ENCODE data around the gene SH3GLB1. TPM values are rescaled to one million over a fixed set of nuclear protein-coding genes. Genes with fewer than 3 reads are reported as not detected.

Gene SH3GLB1
- total and polyA plus RNA-seq, 8 donors, result 92.7 to 114 (median 102) TPM

DNA sequence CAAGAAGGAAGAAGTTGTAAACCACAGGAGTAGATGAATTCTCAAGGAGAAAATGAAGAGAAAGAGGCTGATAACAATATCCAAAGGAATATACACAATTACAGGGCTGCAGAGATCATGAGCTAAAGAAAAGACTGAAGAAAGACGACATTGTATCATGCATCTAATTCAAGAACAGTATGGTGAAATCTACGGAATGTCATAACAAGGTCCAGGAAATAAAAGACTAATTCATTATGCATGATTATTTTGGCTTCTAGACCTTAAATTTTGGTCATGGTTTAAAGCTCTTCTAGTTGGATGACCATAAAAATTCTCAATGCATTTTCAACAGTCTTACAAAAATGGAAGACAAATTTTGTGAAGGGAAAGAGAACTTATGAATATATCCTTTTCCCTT, 71.7 kb downstream of the SH3GLB1 start:
- TF ChIP-seq, protein P1, sequence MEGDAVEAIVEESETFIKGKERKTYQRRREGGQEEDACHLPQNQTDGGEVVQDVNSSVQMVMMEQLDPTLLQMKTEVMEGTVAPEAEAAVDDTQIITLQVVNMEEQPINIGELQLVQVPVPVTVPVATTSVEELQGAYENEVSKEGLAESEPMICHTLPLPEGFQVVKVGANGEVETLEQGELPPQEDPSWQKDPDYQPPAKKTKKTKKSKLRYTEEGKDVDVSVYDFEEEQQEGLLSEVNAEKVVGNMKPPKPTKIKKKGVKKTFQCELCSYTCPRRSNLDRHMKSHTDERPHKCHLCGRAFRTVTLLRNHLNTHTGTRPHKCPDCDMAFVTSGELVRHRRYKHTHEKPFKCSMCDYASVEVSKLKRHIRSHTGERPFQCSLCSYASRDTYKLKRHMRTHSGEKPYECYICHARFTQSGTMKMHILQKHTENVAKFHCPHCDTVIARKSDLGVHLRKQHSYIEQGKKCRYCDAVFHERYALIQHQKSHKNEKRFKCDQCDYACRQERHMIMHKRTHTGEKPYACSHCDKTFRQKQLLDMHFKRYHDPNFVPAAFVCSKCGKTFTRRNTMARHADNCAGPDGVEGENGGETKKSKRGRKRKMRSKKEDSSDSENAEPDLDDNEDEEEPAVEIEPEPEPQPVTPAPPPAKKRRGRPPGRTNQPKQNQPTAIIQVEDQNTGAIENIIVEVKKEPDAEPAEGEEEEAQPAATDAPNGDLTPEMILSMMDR (IDR thresholded peaks at IDR 0.05), result no peak
- no peak overlapping the region for H3K27ac ChIP-seq

DNA sequence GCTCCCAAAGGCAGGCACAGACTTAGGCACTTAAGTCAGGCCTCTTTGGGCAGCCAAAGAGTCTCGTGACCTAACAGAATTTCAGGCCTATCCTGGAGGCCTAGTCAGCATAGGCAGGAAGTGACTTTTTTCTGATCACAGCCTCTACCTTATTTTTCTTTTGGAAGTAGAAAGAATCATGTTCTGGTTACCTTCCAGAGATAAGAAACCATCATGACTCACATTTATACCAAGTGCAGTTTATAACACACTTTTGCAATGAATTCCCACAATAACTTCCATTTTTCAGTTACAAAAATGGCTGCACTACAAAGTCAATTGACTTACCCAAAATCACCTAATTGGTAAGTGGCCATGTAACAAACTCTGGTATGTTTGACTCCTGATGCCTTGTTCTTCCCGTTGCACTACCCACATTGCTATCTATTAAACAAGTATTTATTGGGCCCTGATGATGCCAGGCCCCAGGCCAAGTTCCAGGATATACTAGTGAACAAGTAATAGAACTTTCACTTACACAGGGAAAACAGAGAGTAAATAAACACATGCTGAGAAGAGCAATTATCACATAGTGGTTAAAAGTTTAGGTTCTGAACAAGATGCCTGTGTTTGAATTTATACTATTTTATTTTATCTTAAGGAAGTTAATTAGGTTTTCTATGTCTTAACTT, 74.3 kb downstream of the SH3GLB1 start:
- H3K27ac ChIP-seq, result peak overlapping the region in 1 of 2 donors; percentile 70
- ATAC-seq, result no peak
- H3K9me3 ChIP-seq, result no peaks in the 10 kb centered on the region
- no peak overlapping the region for H3K4me3 ChIP-seq
- H3K36me3 ChIP-seq, result no peaks in the 10 kb centered on the region
- intact Hi-C loops (cut with DNase I), result no loop called here
- TF ChIP-seq, protein P1 (IDR thresholded peaks at IDR 0.05), result no peak
- DNase-seq, result no peak
- no peaks in the 10 kb centered on the region for H3K27me3 ChIP-seq
- H3K4me1 ChIP-seq, result peaks cover 11 to 48% of the 10 kb centered on the region in 2 donors

More for the DNA sequence above, 71.7 kb downstream of the SH3GLB1 start:
- Histone ChIP-seq H3K9me3 (no peaks in the 10 kb centered on the region), H3K4me1 (peaks cover 13 to 62% of the 10 kb centered on the region in 2 donors), H3K4me3 (no peak overlapping the region), H3K36me3 (no peaks in the 10 kb centered on the region), H3K27me3 (no peaks in the 10 kb centered on the region)
- intact Hi-C loops (cut with DNase I), result no loop called here
- no peak for ATAC-seq
- no peak for DNase-seq

DNA sequence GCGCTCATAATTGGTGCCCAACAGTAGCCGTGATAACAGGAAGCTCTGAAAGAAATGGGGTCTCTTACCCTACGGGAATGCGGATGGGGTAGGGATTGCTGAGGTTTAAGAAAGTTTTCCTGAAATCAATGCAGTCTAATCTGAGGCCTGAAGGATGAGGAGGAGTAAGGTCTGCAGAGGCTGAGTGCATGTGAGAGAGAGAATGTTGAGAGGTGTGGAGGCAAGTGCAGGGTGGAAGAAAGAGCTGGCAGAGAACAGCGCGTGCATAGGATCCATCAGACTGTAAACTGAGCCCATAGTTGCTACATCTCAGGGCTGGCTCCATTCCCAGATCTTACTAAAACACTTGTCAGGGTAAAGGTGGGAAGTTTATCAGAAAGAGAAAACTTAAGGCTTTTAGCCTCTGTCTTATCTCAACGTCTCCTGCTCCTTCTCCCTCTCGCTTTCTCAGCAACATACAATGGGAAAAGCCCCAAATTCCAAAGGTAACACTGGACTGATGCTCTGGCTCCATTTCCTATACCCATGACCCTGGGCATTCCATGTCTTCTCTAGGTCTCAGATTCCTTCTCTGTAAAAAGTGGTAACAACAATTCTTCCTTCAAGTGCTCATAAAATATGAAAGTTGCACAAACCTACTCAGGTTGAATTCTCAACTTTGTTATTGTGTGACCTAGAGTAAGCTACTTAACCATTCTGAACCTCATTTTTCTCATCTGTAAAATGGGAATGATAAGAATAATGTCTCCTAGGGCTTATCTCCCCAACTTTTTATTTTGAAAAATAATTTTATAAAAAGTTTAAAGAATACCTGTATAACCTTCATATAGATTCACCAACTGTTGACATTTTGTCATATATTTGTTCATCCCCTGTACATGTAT, 75.2 kb downstream of the SH3GLB1 start:
- ATAC-seq (peak; percentile 80), DNase-seq (peak in 1 of 4 donors; percentile 65)
- Histone ChIP-seq H3K9me3 (no peaks in the 10 kb centered on the region), H3K36me3 (no peaks in the 10 kb centered on the region), H3K4me3 (no peak overlapping the region), H3K4me1 (peaks cover 5 to 39% of the 10 kb centered on the region in 2 donors), H3K27ac (no peak overlapping the region), H3K27me3 (no peaks in the 10 kb centered on the region)
- TF ChIP-seq, protein P1 (IDR thresholded peaks at IDR 0.05), result no peak
- intact Hi-C loops (cut with DNase I), result no loop called here

DNA sequence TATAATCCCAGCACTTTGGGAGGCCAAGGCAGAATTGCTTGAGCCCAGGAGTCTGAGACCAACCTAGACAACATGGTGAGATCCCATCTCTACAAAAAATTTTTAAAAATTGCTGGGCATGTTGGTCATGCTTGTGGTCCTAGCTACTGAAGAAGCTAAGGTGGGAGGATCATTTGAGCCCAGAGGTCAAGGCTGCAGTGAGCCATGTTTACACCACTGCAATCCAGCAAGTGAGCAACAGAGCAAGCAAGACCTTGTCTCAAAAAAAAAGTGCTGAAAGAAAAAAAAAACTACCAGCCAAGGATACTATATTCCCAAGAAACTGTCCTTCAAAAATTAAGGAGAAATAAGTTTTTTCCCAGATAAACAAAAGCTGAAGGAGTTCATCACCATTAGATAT, 78.1 kb downstream of the SH3GLB1 start:
- no peak overlapping the region for H3K27ac ChIP-seq
- no peaks in the 10 kb centered on the region for H3K27me3 ChIP-seq
- H3K36me3 ChIP-seq, result no peaks in the 10 kb centered on the region
- TF ChIP-seq, protein P1 (IDR thresholded peaks at IDR 0.05), result no peak
- no peak for DNase-seq
- peaks cover 0 to 25% of the 10 kb centered on the region in 2 donors for H3K4me1 ChIP-seq
- no peaks in the 10 kb centered on the region for H3K9me3 ChIP-seq
- ATAC-seq, result no peak
- intact Hi-C loops (cut with DNase I), result no loop called here
- H3K4me3 ChIP-seq, result no peak overlapping the region

DNA sequence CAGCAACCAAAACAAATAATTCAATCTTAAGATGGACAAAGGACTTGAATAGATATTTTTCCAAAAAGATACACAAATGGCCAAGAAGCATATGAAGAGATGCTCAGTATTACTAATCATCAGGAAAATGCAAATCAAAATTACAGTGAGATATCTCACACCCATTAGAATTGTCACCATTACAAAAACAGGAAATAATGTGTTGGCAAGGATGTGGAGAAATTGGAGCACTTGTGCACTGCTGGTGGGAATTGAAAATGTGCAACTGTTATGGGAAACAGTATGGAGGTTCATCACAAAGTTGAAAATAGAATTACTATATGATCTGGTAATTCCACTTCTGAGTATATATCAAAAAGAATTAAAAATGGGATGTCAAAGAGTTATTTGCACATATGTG, 83.2 kb downstream of the SH3GLB1 start:
- Histone ChIP-seq H3K36me3 (no peaks in the 10 kb centered on the region), H3K9me3 (no peaks in the 10 kb centered on the region), H3K27me3 (no peaks in the 10 kb centered on the region), H3K4me3 (no peak overlapping the region), H3K27ac (peak overlapping the region; percentile 60 to 89), H3K4me1 (peaks cover 2 to 35% of the 10 kb centered on the region in 2 donors)
- intact Hi-C loops (cut with DNase I), result no loop called here
- TF ChIP-seq, protein P1 (IDR thresholded peaks at IDR 0.05), result no peak
- DNase-seq, result no peak
- ATAC-seq, result no peak
